HCT116 (cell line): ENCODE measurements around the gene DYNC2H1. TPM values are rescaled to one million over a fixed set of nuclear protein-coding genes. Genes with fewer than 3 reads are reported as not detected.

Experiments
- ATAC-seq: fragments of 200-7000 bp; cut with Tn5 transposase; 2 replicates; pipeline ENCODE4 v1.9.1; 2020; ENCODE audit warnings: mild to moderate bottlenecking, moderate library complexity
- BruUV-seq: library from RNA; stranded (reverse); fragments of 400-500 nt; replicated peaks from 2 replicates; lab custom pipeline; 2021; lab: Mats Ljungman, UMichigan
- CTCF ChIA-PET: fragments of 300-600 bp; sonication (Branson Sonifier 250); formaldehyde crosslinking; loops from one replicate; lab custom pipeline; 2021; ENCODE audit warnings: antibody characterized with exemption; lab: Charles Lee
- POLR2A ChIA-PET: fragments of 300-600, 350-600 bp; sonication (Branson Sonifier 250); formaldehyde crosslinking; loops from one replicate; lab custom pipeline; 2021; ENCODE audit warnings: antibody characterized with exemption; lab: Charles Lee
- RAD21 ChIA-PET, 2 experiments: fragments of 300-600 bp; sonication (Branson Sonifier 250); formaldehyde crosslinking; loops; one replicate each; lab custom pipeline; 2023; ENCODE audit warnings: low total read pairs in 2 of 2; ENCODE audit not compliant: uncharacterized antibody in 2 of 2, unreplicated experiment in 2 of 2, low non-redundant PET in 1 of 2; lab: Charles Lee
- DNase-seq: peaks from one replicate; pipeline ENCODE4 v3.0.0-alpha.2; 2010; ENCODE audit warnings: low read depth, low spot score
- H2AFZ ChIP-seq: fragments of 200-600 bp; shearing (Covaris generic), sonication (generic); 2 replicates; pipeline ENCODE4 v1.6.1; 2017; ENCODE audit warnings: low read depth, mixed run types, mixed read lengths, antibody characterized with exemption, low read length; ENCODE audit not compliant: poor library complexity, severe bottlenecking
- H3K27ac ChIP-seq: 2 replicates; pipeline ENCODE4 v1.5.1; 2012; ENCODE audit warnings: low read depth, low read length
- H3K27me3 ChIP-seq: fragments of 200-600 bp; sonication (generic); 2 replicates; pipeline ENCODE4 v1.6.1; 2016; ENCODE audit warnings: mixed run types, low read length, mixed read lengths; ENCODE audit not compliant: insufficient read depth
- H3K36me3 ChIP-seq, 2 experiments: fragments of 200-500 bp in 1 of 2; fragments of 200-600 bp in 1 of 2; sonication (Bioruptor generic) in 1 of 2; sonication (generic) in 1 of 2; 2 replicates each; pipeline versions ENCODE4 v1.5.1 to v1.6.1; 2014 to 2016; ENCODE audit warnings: low read length in 2 of 2, inconsistent platforms in 1 of 2, mixed read lengths in 1 of 2, mixed run types in 1 of 2; ENCODE audit not compliant: insufficient read depth in 2 of 2, control insufficient read depth in 1 of 2
- H3K4me1 ChIP-seq, 2 experiments: fragments of 200-600 bp in 1 of 2; sonication (generic) in 1 of 2; 2 replicates each; pipeline versions ENCODE4 v1.5.1 to v1.6.1; 2012 to 2017; ENCODE audit warnings: low read length in 2 of 2, inconsistent platforms in 1 of 2, mild to moderate bottlenecking in 1 of 2, mixed read lengths in 1 of 2, mixed run types in 1 of 2, moderate library complexity in 1 of 2; ENCODE audit not compliant: insufficient read depth in 2 of 2, control insufficient read depth in 1 of 2
- H3K4me2 ChIP-seq: fragments of 200-600 bp; sonication (generic); 2 replicates; pipeline ENCODE4 v1.6.1; 2017; ENCODE audit warnings: mixed run types, low read length, mixed read lengths
- H3K4me3 ChIP-seq, 2 experiments: fragments of 200-600 bp in 1 of 2; sonication (generic) in 1 of 2; replicated peaks in 1 of 2; 2 replicates each; pipeline ENCODE4 v1.5.1; 2011 to 2016; ENCODE audit warnings: low read length in 2 of 2, control low read depth in 1 of 2, low read depth in 1 of 2, mild to moderate bottlenecking in 1 of 2, mixed read lengths in 1 of 2, mixed run types in 1 of 2
- H3K79me2 ChIP-seq: fragments of 200-600 bp; sonication (generic); 2 replicates; pipeline ENCODE4 v1.6.1; 2017; ENCODE audit warnings: mild to moderate bottlenecking, mixed run types, low read length, moderate library complexity, mixed read lengths; ENCODE audit not compliant: insufficient read depth
- H3K9ac ChIP-seq: fragments of 200-600 bp; sonication (generic); 2 replicates; pipeline ENCODE4 v1.6.1; 2016; ENCODE audit warnings: low read length, mixed read lengths
- H3K9me2 ChIP-seq: fragments of 200-600 bp; sonication (generic), shearing (Covaris generic); 2 replicates; pipeline ENCODE4 v1.6.1; 2017; ENCODE audit warnings: mixed run types, mild to moderate bottlenecking, moderate library complexity; ENCODE audit not compliant: insufficient read depth
- H3K9me3 ChIP-seq, 2 experiments: fragments of 200-500 bp in 1 of 2; fragments of 200-600 bp in 1 of 2; sonication (Bioruptor generic) in 1 of 2; sonication (generic) in 1 of 2; 2 replicates each; pipeline ENCODE4 v1.6.1; 2014 to 2017; ENCODE audit warnings: low read length in 2 of 2, mixed read lengths in 2 of 2, inconsistent platforms in 1 of 2, low read depth in 1 of 2, mild to moderate bottlenecking in 1 of 2, mixed run types in 1 of 2, moderate library complexity in 1 of 2; ENCODE audit not compliant: control insufficient read depth in 1 of 2, insufficient read depth in 1 of 2
- H4K20me1 ChIP-seq: fragments of 200-600 bp; sonication (generic), shearing (Covaris generic); 2 replicates; pipeline ENCODE4 v1.6.1; 2017; ENCODE audit warnings: mixed run types, mild to moderate bottlenecking, moderate library complexity; ENCODE audit not compliant: insufficient read depth
- ATF3 ChIP-seq: IDR thresholded peaks from 2 replicates; pipeline ENCODE4 v1.6.1; 2012
- CBX3 ChIP-seq: IDR thresholded peaks from 2 replicates; pipeline ENCODE4 v1.6.1; 2012; ENCODE audit warnings: low read depth
- CEBPB ChIP-seq: IDR thresholded peaks from 2 replicates; pipeline ENCODE4 v1.6.1; 2012; ENCODE audit warnings: low read depth
- ELF1 ChIP-seq: IDR thresholded peaks from 2 replicates; pipeline ENCODE4 v1.6.1; 2012; ENCODE audit warnings: low read depth, borderline replicate concordance
- EZH2 ChIP-seq: fragments of 200-600 bp; sonication (generic); IDR thresholded peaks from 2 replicates; pipeline ENCODE4 v1.6.1; 2017; ENCODE audit warnings: antibody characterized with exemption, mixed run types
- EZH2phosphoT487 ChIP-seq: fragments of 200-600 bp; IDR thresholded peaks from 2 replicates; pipeline ENCODE4 v1.6.1; 2018; ENCODE audit warnings: antibody characterized with exemption, borderline replicate concordance
- FOSL1 ChIP-seq: IDR thresholded peaks from 2 replicates; pipeline ENCODE4 v1.6.1; 2012; ENCODE audit warnings: low read depth
- JUND ChIP-seq: IDR thresholded peaks from 2 replicates; pipeline ENCODE4 v1.6.1; 2012
- MAX ChIP-seq: IDR thresholded peaks from 2 replicates; pipeline ENCODE4 v1.6.1; 2012
- POLR2A ChIP-seq: IDR thresholded peaks from 2 replicates; pipeline ENCODE4 v1.7.0; 2011; ENCODE audit warnings: borderline replicate concordance; ENCODE audit not compliant: insufficient read depth, insufficient read length; ENCODE audit errors: extremely low read depth
- POLR2AphosphoS5 ChIP-seq: IDR thresholded peaks from 2 replicates; pipeline ENCODE4 v1.6.1; 2011; ENCODE audit warnings: mild to moderate bottlenecking, low read depth, low read length, moderate library complexity
- REST ChIP-seq: IDR thresholded peaks from 2 replicates; pipeline ENCODE4 v1.6.1; 2012; ENCODE audit warnings: low read depth
- SIN3A ChIP-seq: IDR thresholded peaks from 2 replicates; pipeline ENCODE4 v1.6.1; 2012; ENCODE audit warnings: low read depth
- SRF ChIP-seq: IDR thresholded peaks from 2 replicates; pipeline ENCODE4 v1.6.1; 2012; ENCODE audit warnings: low read depth
- TCF7L2 ChIP-seq: IDR thresholded peaks from 2 replicates; pipeline ENCODE4 v1.7.0; 2011; ENCODE audit warnings: borderline replicate concordance, inconsistent platforms; ENCODE audit not compliant: insufficient read depth, insufficient read length; ENCODE audit errors: extremely low read depth
- ZBTB33 ChIP-seq: IDR thresholded peaks from 2 replicates; pipeline ENCODE4 v1.6.1; 2011; ENCODE audit warnings: mild to moderate bottlenecking, low read length, moderate library complexity; ENCODE audit not compliant: insufficient replicate concordance; ENCODE audit errors: extremely low read depth
- ZFX ChIP-seq: fragments of 450-650 bp; IDR thresholded peaks from 2 replicates; pipeline ENCODE4 v1.6.1; 2017
- ZNF274 ChIP-seq: fragments of 200-500 bp; sonication (Bioruptor generic); IDR thresholded peaks from 2 replicates; pipeline ENCODE4 v1.6.1; 2014; ENCODE audit warnings: mild to moderate bottlenecking, low read depth, low read length, inconsistent platforms
- intact Hi-C: fragments of 100-400 bp; cut with micrococcal nuclease; formaldehyde crosslinking; loops from 2 replicates; pipeline ENCODE4 v1.10.0; 2022
- total RNA-seq: library from RNA; stranded (reverse); gene quantifications from one replicate; pipeline ENCODE4 v1.2.1, GENCODE V29; 2021; ENCODE audit not compliant: unreplicated experiment

Gene DYNC2H1
- total RNA-seq, 1 experiment from 2014 or later: 1.5 TPM

GRCh38 chr11:103279821-103280220 is 170.6 kb downstream of the DYNC2H1 start:
- intact Hi-C loops: no loop called here
- BruUV-seq: no TSS peak
- Histone ChIP-seq H3K9me3 (no peaks in the 10 kb centered on the region; a peak in 1 of 4 replicates), H3K79me2 (no peaks in the 10 kb centered on the region), H3K36me3 (no peaks in the 10 kb centered on the region), H3K4me3 (no peak overlapping the region), H2AFZ (no peak overlapping the region), H3K4me2 (no peak overlapping the region), H3K27ac (no peak overlapping the region), H3K27me3 (no peaks in the 10 kb centered on the region), H3K9me2 (no peaks in the 10 kb centered on the region), H3K4me1 (no peaks in the 10 kb centered on the region), H3K9ac (no peak overlapping the region), H4K20me1 (no peaks in the 10 kb centered on the region)
- no peak for TF ChIP-seq ELF1
- no peak for TF ChIP-seq ZNF274
- TF ChIP-seq SRF: no peak
- TF ChIP-seq FOSL1: no peak
- no peak for TF ChIP-seq TCF7L2
- TF ChIP-seq EZH2phosphoT487: no peak
- no peak for TF ChIP-seq CBX3
- TF ChIP-seq POLR2A: no peak
- TF ChIP-seq EZH2: no peak
- DNase-seq (no peak), ATAC-seq (no peak)
- POLR2A ChIA-PET: no interaction called here
- RAD21 ChIA-PET: no interaction called here
- CTCF ChIA-PET: no interaction called here

- CTCF ChIA-PET: no interaction called here
- Histone ChIP-seq H3K9me2 (no peaks in the 10 kb centered on the region), H3K79me2 (no peaks in the 10 kb centered on the region), H3K27ac (no peak overlapping the region), H3K4me1 (no peaks in the 10 kb centered on the region), H3K27me3 (no peaks in the 10 kb centered on the region), H3K4me2 (no peak overlapping the region), H3K9me3 (no peaks in the 10 kb centered on the region; a peak in 1 of 4 replicates), H2AFZ (no peak overlapping the region), H4K20me1 (no peaks in the 10 kb centered on the region), H3K9ac (no peak overlapping the region), H3K4me3 (no peak overlapping the region), H3K36me3 (no peaks in the 10 kb centered on the region)
- ATAC-seq: no peak
- RAD21 ChIA-PET: no interaction called here
- POLR2A ChIA-PET: no interaction called here
- no TSS peak for BruUV-seq
- no peak for DNase-seq
- intact Hi-C loops: no loop called here
- TF ChIP-seq REST (no peak), ZBTB33 (no peak), JUND (no peak), ATF3 (no peak), ZNF274 (no peak), SRF (no peak), ZFX (no peak), CEBPB (no peak), POLR2AphosphoS5 (no peak), MAX (no peak), SIN3A (no peak), CBX3 (no peak)
These were observed 172.1 kb downstream of the DYNC2H1 start for GRCh38 chr11:103281301-103281700.
